GM13977 (cell line): Measurements from ENCODE around the gene NOL6.

Experiments used
- DNase-seq: peaks from one replicate; pipeline ENCODE4 v3.0.0; 2012; ENCODE audit warnings: low spot score
- in situ Hi-C: fragments of 300-500 bp; cut with MboI; formaldehyde crosslinking; loops from one replicate; pipeline ENCODE4 v1.12.0; 2022; ENCODE audit warnings: low sequenced_read_pairs, low pct_unique_long_range_greater_than_20kb, mixed read lengths, inconsistent platforms; ENCODE audit not compliant: unreplicated experiment
- TF ChIP-seq, protein P1 (sequence below): IDR thresholded peaks from 2 replicates; pipeline ENCODE4 v1.5.1; 2012; ENCODE audit warnings: mild to moderate bottlenecking, control low read depth; ENCODE audit not compliant: insufficient read depth; ENCODE audit errors: extremely low read depth, missing control alignments

NOL6 gene

DNA sequence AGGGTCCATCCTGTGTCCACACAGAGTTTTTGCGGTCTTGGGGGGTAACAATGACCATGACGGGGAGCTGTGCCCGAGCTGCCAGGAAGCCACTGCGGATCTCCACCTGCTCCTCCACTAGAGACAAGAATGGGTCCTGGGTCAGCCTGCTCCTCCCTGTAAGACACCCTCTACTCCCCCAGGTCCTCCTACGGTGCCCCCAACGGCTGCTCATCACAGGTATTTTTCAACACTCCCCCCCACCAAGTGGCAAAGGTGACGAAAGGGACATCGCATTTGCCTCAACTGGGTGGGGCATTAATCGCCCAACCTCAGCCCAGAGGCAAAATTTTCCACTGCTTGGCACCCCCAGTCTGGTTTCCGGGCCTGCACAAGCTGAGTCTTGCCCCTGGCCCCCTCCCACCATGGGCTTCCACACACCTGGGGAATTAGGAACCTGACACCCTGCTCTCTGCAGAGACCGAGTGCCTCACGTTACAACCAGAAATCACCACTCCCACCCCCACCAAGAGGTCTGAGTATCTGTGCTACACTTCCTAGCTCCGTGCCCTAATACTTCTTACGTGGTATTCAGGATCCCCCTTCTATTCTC is 9.6 kb downstream of the NOL6 start:
- DNase-seq = no peak
- TF ChIP-seq, protein P1, sequence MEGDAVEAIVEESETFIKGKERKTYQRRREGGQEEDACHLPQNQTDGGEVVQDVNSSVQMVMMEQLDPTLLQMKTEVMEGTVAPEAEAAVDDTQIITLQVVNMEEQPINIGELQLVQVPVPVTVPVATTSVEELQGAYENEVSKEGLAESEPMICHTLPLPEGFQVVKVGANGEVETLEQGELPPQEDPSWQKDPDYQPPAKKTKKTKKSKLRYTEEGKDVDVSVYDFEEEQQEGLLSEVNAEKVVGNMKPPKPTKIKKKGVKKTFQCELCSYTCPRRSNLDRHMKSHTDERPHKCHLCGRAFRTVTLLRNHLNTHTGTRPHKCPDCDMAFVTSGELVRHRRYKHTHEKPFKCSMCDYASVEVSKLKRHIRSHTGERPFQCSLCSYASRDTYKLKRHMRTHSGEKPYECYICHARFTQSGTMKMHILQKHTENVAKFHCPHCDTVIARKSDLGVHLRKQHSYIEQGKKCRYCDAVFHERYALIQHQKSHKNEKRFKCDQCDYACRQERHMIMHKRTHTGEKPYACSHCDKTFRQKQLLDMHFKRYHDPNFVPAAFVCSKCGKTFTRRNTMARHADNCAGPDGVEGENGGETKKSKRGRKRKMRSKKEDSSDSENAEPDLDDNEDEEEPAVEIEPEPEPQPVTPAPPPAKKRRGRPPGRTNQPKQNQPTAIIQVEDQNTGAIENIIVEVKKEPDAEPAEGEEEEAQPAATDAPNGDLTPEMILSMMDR = no peak
- in situ Hi-C loops = no loop called here

GRCh38 chr9:33463151-33463550 is 10.6 kb downstream of the NOL6 start:
- DNase-seq = no peak
- in situ Hi-C loops = no loop called here
- TF ChIP-seq, protein P1 = no peak

DNA sequence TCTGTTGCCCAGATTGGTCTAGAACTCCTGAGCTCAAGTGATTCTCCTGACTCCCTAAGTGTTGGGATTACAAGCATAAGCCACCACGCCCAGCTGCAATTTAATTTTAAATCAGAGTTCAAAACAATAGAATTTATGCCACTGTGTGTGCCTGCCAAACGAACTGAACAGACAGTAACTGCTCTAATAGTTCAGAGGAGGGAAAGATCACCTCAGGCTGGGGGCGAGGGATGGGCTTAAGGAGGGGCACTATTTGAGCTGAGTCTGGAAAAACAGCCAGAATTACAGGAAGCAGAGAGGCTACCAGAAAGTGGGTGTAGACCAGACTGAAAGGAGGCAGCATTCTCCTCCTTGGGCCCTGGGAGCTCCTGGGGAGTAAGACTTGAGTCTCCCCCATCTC is 12.2 kb downstream of the NOL6 start:
- no peak for DNase-seq
- TF ChIP-seq, protein P1 = no peak
- in situ Hi-C loops = no loop called here

- no peak for DNase-seq
- in situ Hi-C loops = no loop called here
- TF ChIP-seq, protein P1 = no peak
Measured at GRCh38 chr9:33460854-33461253, 12.9 kb downstream of the NOL6 start.

GRCh38 chr9:33459115-33459514 is 14.6 kb downstream of the NOL6 start:
- TF ChIP-seq, protein P1 = no peak
- in situ Hi-C loops = no loop called here
- no peak for DNase-seq

- TF ChIP-seq, protein P1 = no peak
- in situ Hi-C loops = no loop called here
- peak; percentile 52 for DNase-seq
Measured at GRCh38 chr9:33458444-33458843, 15.3 kb downstream of the NOL6 start.
